Measurements from ENCODE around the gene CPXM2. TPM values are rescaled to one million over a fixed set of nuclear protein-coding genes. Genes with fewer than 3 reads are reported as not detected.

Gene CPXM2
- total RNA-seq, 1 donor from 2014 or later = 0.14 TPM

- peaks cover 8% of the 10 kb centered on the region for H3K27me3 Mint-ChIP-seq
- no peak for TF ChIP-seq CTCF (IDR thresholded peaks at IDR 0.05; ENCODE audit: unreplicated experiment)
- no peak overlapping the region for H3K27ac Mint-ChIP-seq
- H3K36me3 Mint-ChIP-seq (ENCODE audit: insufficient read depth) = no peaks in the 10 kb centered on the region
- peaks cover 6% of the 10 kb centered on the region for H3K9me3 Mint-ChIP-seq (ENCODE audit: low read depth)
- no peaks in the 10 kb centered on the region for H3K4me1 Mint-ChIP-seq (ENCODE audit: low read depth)
- no peak for DNase-seq (ENCODE audit: low spot score, unreplicated experiment)
- no peak overlapping the region for H3K4me3 Mint-ChIP-seq (ENCODE audit: low read depth)
Measured at GRCh38 chr10:123934846-123935245, 43.2 kb upstream of the CPXM2 start.

GRCh38 chr10:123930340-123931001 is 38.9 kb upstream of the CPXM2 start:
- Mint-ChIP-seq H3K27me3 (peaks cover 14% of the 10 kb centered on the region), H3K36me3 (ENCODE audit: insufficient read depth) (no peaks in the 10 kb centered on the region), H3K27ac (no peak overlapping the region), H3K4me3 (ENCODE audit: low read depth) (no peak overlapping the region), H3K9me3 (ENCODE audit: low read depth) (peaks cover 9% of the 10 kb centered on the region), H3K4me1 (ENCODE audit: low read depth) (no peaks in the 10 kb centered on the region)
- DNase-seq (ENCODE audit: low spot score, unreplicated experiment) = no peak
- no peak for TF ChIP-seq CTCF (IDR thresholded peaks at IDR 0.05; ENCODE audit: unreplicated experiment)

- Mint-ChIP-seq H3K27ac (no peak overlapping the region), H3K4me1 (ENCODE audit: low read depth) (no peaks in the 10 kb centered on the region), H3K9me3 (ENCODE audit: low read depth) (peaks cover 9% of the 10 kb centered on the region), H3K36me3 (ENCODE audit: insufficient read depth) (no peaks in the 10 kb centered on the region), H3K27me3 (peaks cover 14% of the 10 kb centered on the region), H3K4me3 (ENCODE audit: low read depth) (no peak overlapping the region)
- TF ChIP-seq CTCF (IDR thresholded peaks at IDR 0.05; ENCODE audit: unreplicated experiment) = no peak
- DNase-seq (ENCODE audit: low spot score, unreplicated experiment) = no peak
Measured at GRCh38 chr10:123929791-123930190, 38.2 kb upstream of the CPXM2 start.

GRCh38 chr10:123928427-123928826 is 36.8 kb upstream of the CPXM2 start:
- H3K9me3 Mint-ChIP-seq (ENCODE audit: low read depth) = peaks cover 14% of the 10 kb centered on the region
- no peak overlapping the region for H3K4me3 Mint-ChIP-seq (ENCODE audit: low read depth)
- DNase-seq (ENCODE audit: low spot score, unreplicated experiment) = no peak
- peaks cover 1% of the 10 kb centered on the region for H3K36me3 Mint-ChIP-seq (ENCODE audit: insufficient read depth)
- no peaks in the 10 kb centered on the region for H3K4me1 Mint-ChIP-seq (ENCODE audit: low read depth)
- H3K27me3 Mint-ChIP-seq = peaks cover 18% of the 10 kb centered on the region
- no peak for TF ChIP-seq CTCF (IDR thresholded peaks at IDR 0.05; ENCODE audit: unreplicated experiment)
- no peak overlapping the region for H3K27ac Mint-ChIP-seq

GRCh38 chr10:123926401-123927264 is 35.0 kb upstream of the CPXM2 start:
- Mint-ChIP-seq H3K9me3 (ENCODE audit: low read depth) (peaks cover 14% of the 10 kb centered on the region), H3K4me1 (ENCODE audit: low read depth) (no peaks in the 10 kb centered on the region), H3K27ac (no peak overlapping the region), H3K36me3 (ENCODE audit: insufficient read depth) (peaks cover 1% of the 10 kb centered on the region), H3K27me3 (peaks cover 18% of the 10 kb centered on the region), H3K4me3 (ENCODE audit: low read depth) (no peak overlapping the region)
- no peak for TF ChIP-seq CTCF (IDR thresholded peaks at IDR 0.05; ENCODE audit: unreplicated experiment)
- no peak for DNase-seq (ENCODE audit: low spot score, unreplicated experiment)
